PC-9 (cell line): ENCODE results near the gene COL15A1.

Experiments used
- EZH2 ChIP-seq: fragments of 200-600 bp; sonication (generic); IDR thresholded peaks from 2 replicates; pipeline ENCODE4 v1.8.0; 2017; ENCODE audit warnings: antibody characterized with exemption, low read depth
- TF ChIP-seq, protein P1 (sequence below): fragments of 200-600 bp; sonication (generic); conservative IDR thresholded peaks from 2 replicates; pipeline ENCODE4 v1.6.1; 2017; ENCODE audit warnings: mixed run types, antibody characterized with exemption, mild to moderate bottlenecking, moderate library complexity

DNA sequence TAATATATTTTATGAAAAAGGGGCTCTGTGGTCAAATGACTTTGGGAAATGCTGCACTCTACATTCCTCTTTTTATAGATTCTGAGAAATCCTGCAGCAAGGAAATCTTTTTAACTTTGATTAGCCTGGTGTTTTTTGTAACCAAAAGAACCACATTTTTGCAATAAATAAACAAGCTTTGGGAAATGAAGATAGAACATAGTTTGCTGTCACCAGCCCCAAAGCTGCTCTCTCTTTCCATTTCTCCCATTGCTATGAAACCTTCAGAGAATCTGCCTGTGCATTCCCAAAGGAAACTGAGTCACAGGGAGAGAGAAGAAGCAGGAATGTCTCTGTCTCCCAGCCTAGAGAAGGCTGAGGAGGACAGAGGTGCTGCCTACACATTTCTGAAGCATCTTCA, 59.0 kb downstream of the COL15A1 start:
- TF ChIP-seq, protein P1, sequence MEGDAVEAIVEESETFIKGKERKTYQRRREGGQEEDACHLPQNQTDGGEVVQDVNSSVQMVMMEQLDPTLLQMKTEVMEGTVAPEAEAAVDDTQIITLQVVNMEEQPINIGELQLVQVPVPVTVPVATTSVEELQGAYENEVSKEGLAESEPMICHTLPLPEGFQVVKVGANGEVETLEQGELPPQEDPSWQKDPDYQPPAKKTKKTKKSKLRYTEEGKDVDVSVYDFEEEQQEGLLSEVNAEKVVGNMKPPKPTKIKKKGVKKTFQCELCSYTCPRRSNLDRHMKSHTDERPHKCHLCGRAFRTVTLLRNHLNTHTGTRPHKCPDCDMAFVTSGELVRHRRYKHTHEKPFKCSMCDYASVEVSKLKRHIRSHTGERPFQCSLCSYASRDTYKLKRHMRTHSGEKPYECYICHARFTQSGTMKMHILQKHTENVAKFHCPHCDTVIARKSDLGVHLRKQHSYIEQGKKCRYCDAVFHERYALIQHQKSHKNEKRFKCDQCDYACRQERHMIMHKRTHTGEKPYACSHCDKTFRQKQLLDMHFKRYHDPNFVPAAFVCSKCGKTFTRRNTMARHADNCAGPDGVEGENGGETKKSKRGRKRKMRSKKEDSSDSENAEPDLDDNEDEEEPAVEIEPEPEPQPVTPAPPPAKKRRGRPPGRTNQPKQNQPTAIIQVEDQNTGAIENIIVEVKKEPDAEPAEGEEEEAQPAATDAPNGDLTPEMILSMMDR = no peak
- no peak for TF ChIP-seq EZH2
